Motor neuron (in vitro differentiated cells): ENCODE results near the gene CDH24. TPM values are rescaled to one million over a fixed set of nuclear protein-coding genes. Genes with fewer than 3 reads are reported as not detected.

Experiments used
- ATAC-seq, 8 experiments: fragments of 200-7000 bp; cut with Tn5 transposase; replicated peaks in 6 of 8; 2 replicates each; pipeline ENCODE4 v1.8.0; 2021; ENCODE audit warnings: mild to moderate bottlenecking in 8 of 8, moderate library complexity in 8 of 8
- H3K27ac ChIP-seq, 2 donors: fragments of 250-450 bp; sonication (Bioruptor Pico); 2 replicates each; pipeline ENCODE4 v1.9.0; 2021; ENCODE audit warnings: antibody characterized with exemption in 2 of 2, mild to moderate bottlenecking in 2 of 2, moderate library complexity in 1 of 2
- H3K4me1 ChIP-seq, 2 donors: fragments of 250-450 bp; sonication (Bioruptor Pico); replicated peaks in 1 of 2; 2 replicates each; pipeline ENCODE4 v1.6.1; 2021; ENCODE audit warnings: antibody characterized with exemption in 2 of 2, mild to moderate bottlenecking in 2 of 2, moderate library complexity in 1 of 2
- H3K4me3 ChIP-seq, 5 donors: fragments of 250-450 bp; sonication (Bioruptor Pico); 2 replicates each; pipeline ENCODE4 v1.9.0; 2021; ENCODE audit warnings: antibody characterized with exemption in 5 of 5, mild to moderate bottlenecking in 5 of 5, moderate library complexity in 4 of 5
- WGBS, 10 experiments: fragments of 450-650 bp; shearing (Covaris generic); methylation state at CpG; one replicate each; pipeline ENCODE4 v1.0.0; 2022; 5-methylcytosine and 5-hydroxymethylcytosine counted together
- in situ Hi-C, 9 experiments: fragments of 400-800 bp; cut with MboI; loops; one replicate each; pipeline ENCODE4 v1.15.0; 2021; ENCODE audit warnings: low sequenced_read_pairs in 9 of 9, low pct_unique_long_range_greater_than_20kb in 2 of 9; ENCODE audit not compliant: unreplicated experiment in 9 of 9
- total RNA-seq, 8 experiments: library from RNA; unstranded; fragments of 300-600 nt; gene quantifications; 2 replicates each; pipeline versions ENCODE4 v1.2.3 to v1.2.4, GENCODE V29; 2022

CDH24 gene
- total RNA-seq, 8 experiments from 2014 or later: 5.3 to 24.4 (median 11.0) TPM

DNA sequence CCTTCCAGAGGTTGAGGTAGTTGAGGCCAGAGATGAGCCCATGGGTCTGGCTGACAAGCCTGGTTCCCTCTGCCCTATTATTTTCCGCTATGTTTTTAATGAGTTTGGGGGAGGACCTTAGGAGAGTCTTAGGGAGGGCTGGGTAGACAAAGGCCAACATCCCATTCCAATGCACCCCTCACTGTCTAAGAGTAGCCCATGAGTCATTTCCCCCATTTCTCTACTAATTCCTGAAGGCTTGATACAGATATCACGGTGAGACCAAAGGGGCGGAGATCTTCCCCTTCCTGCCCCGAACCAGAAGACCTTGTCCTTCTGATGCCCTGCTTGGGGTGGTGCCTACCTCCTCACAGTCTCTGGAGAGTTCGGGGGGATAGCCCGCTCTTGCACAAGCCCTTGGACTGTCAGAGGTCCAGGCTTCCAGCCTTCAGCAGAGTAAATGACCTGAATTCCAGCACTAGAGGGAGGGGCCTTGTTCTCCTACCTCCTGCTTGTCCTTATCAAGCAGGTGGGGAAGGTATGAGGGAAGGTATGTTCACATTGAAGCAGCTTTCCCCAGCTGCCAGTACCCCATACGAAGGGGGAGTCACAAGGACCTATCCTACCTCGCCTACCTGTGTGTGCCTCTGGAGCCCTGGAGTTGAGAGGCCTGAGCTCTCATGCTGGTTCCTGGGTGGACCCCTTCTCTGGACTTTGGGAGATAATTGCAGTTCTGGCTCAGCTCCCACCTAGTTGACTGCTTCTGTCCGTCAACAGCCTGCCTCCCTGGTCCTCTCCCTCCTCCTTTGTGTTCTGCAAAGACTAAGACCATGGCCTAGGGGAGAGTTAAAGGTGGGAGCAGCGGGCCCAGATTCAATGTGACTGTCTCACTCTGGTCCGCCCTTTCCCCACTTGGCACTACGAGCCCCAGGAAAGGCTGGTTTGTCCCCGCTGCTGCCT, 11.6 kb downstream of the CDH24 start:
- no peak overlapping the region for H3K4me3 ChIP-seq
- 40 to 100% (median 88%) methylated on average over 1 to 8 of the region's 13 CpGs; no CpG with 5 or more reads in 3 of the 10 experiments for WGBS, 10 experiments
- in situ Hi-C loops: no loop called here
- ATAC-seq: no peak
- no peak overlapping the region for H3K27ac ChIP-seq
- no peaks in the 10 kb centered on the region for H3K4me1 ChIP-seq

- in situ Hi-C loops: no loop called here
- H3K4me1 ChIP-seq: no peaks in the 10 kb centered on the region
- ATAC-seq: no peak
- no peak overlapping the region for H3K4me3 ChIP-seq
- H3K27ac ChIP-seq: no peak overlapping the region
- 54 to 100% (median 91%) methylated on average over 2 to 8 of the region's 8 CpGs; no CpG with 5 or more reads in 4 of the 10 experiments for WGBS, 10 experiments
These were observed 12.5 kb downstream of the CDH24 start for GRCh38 chr14:23044840-23045239.

- 90% methylated on average over 2 of the region's 3 CpGs; no CpG with 5 or more reads in 9 of the 10 experiments for WGBS, 10 experiments
These were observed 13.6 kb downstream of the CDH24 start for GRCh38 chr14:23043754-23044153.

DNA sequence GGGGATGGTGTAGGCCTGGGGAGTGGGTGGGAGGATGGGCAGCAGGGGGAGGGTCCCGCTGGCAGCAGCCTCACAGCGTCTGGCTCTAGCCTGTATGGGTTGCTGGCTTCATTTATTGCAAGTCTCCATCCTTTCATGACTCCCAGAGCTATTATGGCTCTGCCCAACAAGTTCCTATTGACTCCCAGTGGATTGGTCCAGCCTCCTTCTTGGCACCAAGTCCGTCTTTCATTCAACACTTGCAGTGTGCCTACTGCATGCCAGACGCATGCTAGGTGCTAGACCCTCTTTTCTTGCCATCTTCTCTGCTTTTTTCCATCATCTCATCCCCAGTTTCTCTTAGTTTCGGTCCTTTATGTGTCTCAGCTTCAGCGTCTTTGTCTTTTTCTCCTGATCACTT, 14.2 kb downstream of the CDH24 start:
- Histone ChIP-seq H3K4me1 (no peaks in the 10 kb centered on the region), H3K4me3 (no peak overlapping the region), H3K27ac (no peak overlapping the region)
- 50 to 100% (median 100%) methylated on average over 1 to 4 of the region's 6 CpGs; no CpG with 5 or more reads in 1 of the 10 experiments for WGBS, 10 experiments
- in situ Hi-C loops: no loop called here
- no peak for ATAC-seq

More at GRCh38 chr14:23043754-23044153, 13.6 kb downstream of the CDH24 start:
- peak in 2 of 8 experiments; percentile 25 to 45 for ATAC-seq
- H3K4me3 ChIP-seq: no peak overlapping the region
- H3K27ac ChIP-seq: no peak overlapping the region
- in situ Hi-C loops: no loop called here
- no peaks in the 10 kb centered on the region for H3K4me1 ChIP-seq

- H3K27ac ChIP-seq: no peak within 1 kb of the TSS
- 90 to 97% (median 93%) methylated on average over 3 to 20 of the region's 36 CpGs; no CpG with 5 or more reads in 6 of the 10 experiments for WGBS, 10 experiments
- no peak within 1 kb of the TSS for H3K4me3 ChIP-seq
- no peaks in the 10 kb centered on the region for H3K4me1 ChIP-seq
- ATAC-seq: no peak
- in situ Hi-C loops: no loop called here
These were observed 15.0 kb downstream of the CDH24 start, which contains the start of gene PSMB11 for GRCh38 chr14:23042162-23042965. Gene PSMB11, plus strand, starts transcription at chr14:23042212. Its CDS starts 14 bp downstream, at chr14:23042226.

DNA sequence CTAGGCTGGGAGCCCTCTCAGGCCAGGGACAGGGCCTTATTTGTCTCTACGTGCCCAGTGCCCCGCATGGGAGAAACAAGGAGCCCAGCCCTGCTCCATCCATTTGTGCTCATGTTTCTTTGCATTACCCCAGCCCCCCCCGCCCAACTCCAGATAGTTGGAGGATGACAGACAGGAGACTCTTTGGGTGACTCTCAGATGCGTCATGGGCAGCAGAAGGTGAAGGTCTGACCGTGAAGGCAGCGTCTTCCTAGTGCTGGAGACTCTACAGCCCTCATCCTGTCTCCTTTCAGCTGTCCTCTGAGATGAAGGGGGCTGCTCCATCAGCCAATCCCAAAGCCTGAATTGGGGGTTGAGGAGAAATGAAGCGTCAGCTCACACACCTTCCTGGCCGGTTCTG, 15.6 kb downstream of the CDH24 start:
- WGBS, 10 experiments: 20 to 100% (median 93%) methylated on average over 1 to 3 of the region's 8 CpGs; no CpG with 5 or more reads in 7 of the 10 experiments
- Histone ChIP-seq H3K27ac (no peak overlapping the region), H3K4me1 (no peaks in the 10 kb centered on the region), H3K4me3 (no peak overlapping the region)
- ATAC-seq: no peak
- in situ Hi-C loops: no loop called here

GRCh38 chr14:23040100-23040499, 17.2 kb downstream of the CDH24 start:
- Histone ChIP-seq H3K4me3 (no peak overlapping the region), H3K4me1 (peaks cover 6 to 7% of the 10 kb centered on the region in 2 donors), H3K27ac (no peak overlapping the region)
- in situ Hi-C loops: no loop called here
- ATAC-seq: no peak
- WGBS, 10 experiments: 50 to 100% (median 80%) methylated on average over 1 to 4 of the region's 4 CpGs; no CpG with 5 or more reads in 5 of the 10 experiments

DNA sequence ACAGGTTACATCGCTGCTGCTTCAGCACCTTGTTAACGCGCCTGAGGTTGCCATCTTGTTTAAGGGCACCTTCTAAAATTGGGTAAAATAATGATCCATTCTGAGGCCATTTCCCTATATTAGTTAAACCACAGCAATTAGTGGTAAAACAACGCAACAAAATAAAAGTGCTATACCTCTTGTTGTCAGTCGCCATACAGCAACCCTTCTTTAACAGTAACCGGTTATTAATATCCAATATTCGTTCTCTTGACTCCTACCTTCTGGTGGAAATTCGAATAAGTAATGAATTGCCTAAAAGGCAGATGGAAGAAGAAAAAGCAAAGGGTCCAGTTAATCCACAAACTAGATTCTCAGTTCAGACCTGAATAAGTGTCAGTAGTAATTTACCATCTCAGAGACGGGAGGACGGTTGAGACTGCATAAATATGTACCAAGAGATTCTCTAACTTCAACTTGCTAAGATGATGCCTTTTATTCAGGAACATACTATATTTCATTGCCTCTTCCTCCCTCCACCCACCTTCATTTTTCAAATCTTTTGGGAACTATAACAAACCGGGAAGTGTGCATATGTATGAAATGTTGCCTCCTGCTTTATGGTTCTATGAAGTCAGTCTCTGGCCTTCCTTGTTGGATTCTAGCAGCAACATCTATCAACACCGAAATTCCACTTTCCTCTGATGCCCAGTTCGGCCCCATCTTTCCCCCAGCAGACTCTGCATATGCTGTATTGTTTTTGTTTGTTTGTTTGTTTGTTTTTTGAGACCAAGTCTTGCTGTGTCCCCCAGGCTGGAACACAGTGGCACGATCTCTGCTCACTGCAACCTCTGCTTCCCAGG, 21.8 kb downstream of the CDH24 start:
- Histone ChIP-seq H3K27ac (peak overlapping the region; percentile 99 to 100), H3K4me1 (peaks cover 13 to 14% of the 10 kb centered on the region in 2 donors), H3K4me3 (peak overlapping the region; percentile 62 to 97 (median 77))
- in situ Hi-C loops: no loop called here
- 44 to 100% (median 62%) methylated on average over 1 to 13 of the region's 14 CpGs for WGBS, 10 experiments
- ATAC-seq: no peak

GRCh38 chr14:23034498-23035302, 22.6 kb downstream of the CDH24 start, which contains the start of gene PSMB5:
Gene PSMB5, minus strand, starts transcription at chr14:23034900. Its CDS starts 19 bp downstream, at chr14:23034881.
- peak; percentile 95 to 98 (median 96) for ATAC-seq
- H3K27ac ChIP-seq: peak within 1 kb of the TSS; percentile 99 to 100
- H3K4me1 ChIP-seq: peaks cover 13 to 14% of the 10 kb centered on the region in 2 donors
- 0 to 1% (median 0%) methylated on average over 2 to 17 of the region's 36 CpGs; no CpG with 5 or more reads in 2 of the 10 experiments for WGBS, 10 experiments
- in situ Hi-C loops: no loop called here
- peak within 1 kb of the TSS; percentile 62 to 97 (median 77) for H3K4me3 ChIP-seq

GRCh38 chr14:23033801-23034497, 23.4 kb downstream of the CDH24 start:
- Histone ChIP-seq H3K4me3 (peak overlapping the region; percentile 62 to 97 (median 77)), H3K27ac (peak overlapping the region; percentile 99 to 100), H3K4me1 (peaks cover 13 to 14% of the 10 kb centered on the region in 2 donors)
- WGBS, 10 experiments: 22 to 100% (median 70%) methylated on average over 1 to 8 of the region's 17 CpGs; no CpG with 5 or more reads in 1 of the 10 experiments
- in situ Hi-C loops: no loop called here
- ATAC-seq: peak in 1 of 8 experiments; percentile 21

GRCh38 chr14:23033251-23033727, 24.0 kb downstream of the CDH24 start:
- no peak for ATAC-seq
- in situ Hi-C loops: no loop called here
- peaks cover 13 to 14% of the 10 kb centered on the region in 2 donors for H3K4me1 ChIP-seq
- 90 to 100% (median 99%) methylated on average over 1 to 9 of the region's 10 CpGs; no CpG with 5 or more reads in 2 of the 10 experiments for WGBS, 10 experiments
- peak overlapping the region in 1 of 5 donors; percentile 77 for H3K4me3 ChIP-seq
- H3K27ac ChIP-seq: no peak overlapping the region
